Activated CD8-positive, alpha-beta memory T cell treated with anti-CD3 and anti-CD28 coated beads, Interleukin-2, amount 10 ng/mL, durations not matched to agents 7 days and 5 days (primary cell): Measurements from ENCODE around the gene ENTPD2. TPM values are rescaled to one million over a fixed set of nuclear protein-coding genes. Genes with fewer than 3 reads are reported as not detected.

Experiments used
- ATAC-seq: fragments of 150-1000 bp; cut with Tn5 transposase; one replicate; pipeline ENCODE4 v1.10.0; 2021; ENCODE audit warnings: moderate library complexity
- CTCF ChIA-PET: fragments of 350-600 bp; sonication (Branson Sonifier 250); formaldehyde crosslinking; loops from one replicate; lab custom pipeline; 2021; ENCODE audit warnings: antibody characterized with exemption; lab: Charles Lee
- DNase-seq: peaks from one replicate; pipeline ENCODE4 v3.0.0-alpha.2; 2020
- H3K27ac Mint-ChIP-seq: one replicate; pipeline ENCODE4 v1.8.0; 2021; ENCODE audit warnings: mild to moderate bottlenecking, mixed read lengths
- H3K27me3 Mint-ChIP-seq: one replicate; pipeline ENCODE4 v1.8.0; 2021; ENCODE audit warnings: mixed read lengths
- H3K36me3 Mint-ChIP-seq: one replicate; pipeline ENCODE4 v1.8.0; 2021; ENCODE audit warnings: mild to moderate bottlenecking, mixed read lengths
- H3K4me1 Mint-ChIP-seq: one replicate; pipeline ENCODE4 v1.8.0; 2021; ENCODE audit warnings: mixed read lengths
- H3K4me3 Mint-ChIP-seq: one replicate; pipeline ENCODE4 v1.8.0; 2021; ENCODE audit warnings: mild to moderate bottlenecking, moderate library complexity, mixed read lengths
- H3K9me3 Mint-ChIP-seq: one replicate; pipeline ENCODE4 v1.8.0; 2022; ENCODE audit warnings: low read depth, mixed read lengths
- total RNA-seq, 2 experiments: library from RNA; stranded (reverse); gene quantifications; one replicate each; pipeline ENCODE4 v1.2.3, GENCODE V29; 2021

Gene ENTPD2
- total RNA-seq, 2 experiments from 2014 or later, result not detected

GRCh38 chr9:137016436-137016835 is 37.4 kb downstream of the ENTPD2 start:
- DNase-seq (no peak), ATAC-seq (no peak)
- Mint-ChIP-seq H3K4me3 (no peak overlapping the region), H3K4me1 (peaks cover 2% of the 10 kb centered on the region), H3K9me3 (no peaks in the 10 kb centered on the region), H3K36me3 (peaks cover 1% of the 10 kb centered on the region), H3K27ac (no peak overlapping the region), H3K27me3 (no peaks in the 10 kb centered on the region)
- CTCF ChIA-PET, result interaction anchor here (2.6 kb wide), 1 partner anchor 12 kb away, joined by 8 read pairs; the partner anchor contains the start of gene ABCA2

DNA sequence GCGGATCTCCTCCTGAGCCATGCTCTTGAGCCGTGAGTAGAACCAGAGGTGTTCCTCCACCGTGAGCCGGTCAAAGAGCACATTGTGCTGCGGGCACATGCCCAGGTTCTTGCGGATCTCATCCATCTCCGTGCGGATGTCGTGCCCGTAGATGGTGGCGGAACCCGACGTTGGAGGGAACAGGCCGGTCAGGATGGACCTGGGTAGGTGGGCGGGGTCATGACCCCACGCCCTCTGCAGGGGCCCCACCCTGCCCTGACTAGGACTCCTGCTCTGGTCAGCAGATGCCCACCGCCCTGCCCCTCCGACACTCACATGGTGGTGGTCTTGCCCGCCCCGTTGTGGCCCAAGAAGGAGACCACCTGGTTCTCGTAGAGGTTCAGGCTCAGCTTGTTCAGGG is 37.9 kb downstream of the ENTPD2 start:
- CTCF ChIA-PET, result interaction anchor here (2.6 kb wide), 1 partner anchor 13 kb away, joined by 8 read pairs; the partner anchor contains the start of gene ABCA2
- H3K27me3 Mint-ChIP-seq, result no peaks in the 10 kb centered on the region
- DNase-seq (no peak), ATAC-seq (no peak)
- peaks cover 2% of the 10 kb centered on the region for H3K4me1 Mint-ChIP-seq
- H3K9me3 Mint-ChIP-seq, result no peaks in the 10 kb centered on the region
- H3K27ac Mint-ChIP-seq, result no peak overlapping the region
- H3K36me3 Mint-ChIP-seq, result peaks cover 1% of the 10 kb centered on the region
- H3K4me3 Mint-ChIP-seq, result no peak overlapping the region

- H3K9me3 Mint-ChIP-seq, result no peaks in the 10 kb centered on the region
- DNase-seq, result no peak
- ATAC-seq, result no peak
- no peak overlapping the region for H3K4me3 Mint-ChIP-seq
- H3K27me3 Mint-ChIP-seq, result no peaks in the 10 kb centered on the region
- H3K27ac Mint-ChIP-seq, result no peak overlapping the region
- H3K4me1 Mint-ChIP-seq, result peaks cover 2% of the 10 kb centered on the region
- peaks cover 1% of the 10 kb centered on the region for H3K36me3 Mint-ChIP-seq
- CTCF ChIA-PET, result interaction anchor here (2.6 kb wide), 1 partner anchor 13 kb away, joined by 8 read pairs; the partner anchor contains the start of gene ABCA2
These were observed 38.3 kb downstream of the ENTPD2 start for GRCh38 chr9:137015540-137015930.

- peaks cover 1% of the 10 kb centered on the region for H3K36me3 Mint-ChIP-seq
- no peak overlapping the region for H3K27ac Mint-ChIP-seq
- H3K4me3 Mint-ChIP-seq, result no peak overlapping the region
- H3K9me3 Mint-ChIP-seq, result no peaks in the 10 kb centered on the region
- no peaks in the 10 kb centered on the region for H3K27me3 Mint-ChIP-seq
- ATAC-seq (no peak), DNase-seq (no peak)
- CTCF ChIA-PET, result interaction anchor here (1.0 to 2.6 kb wide), 2 partner anchors 14 to 22 kb away, joined by 3 to 8 read pairs; partner anchors contain the start of gene ABCA2
- peaks cover 3% of the 10 kb centered on the region for H3K4me1 Mint-ChIP-seq
These were observed 38.9 kb downstream of the ENTPD2 start for GRCh38 chr9:137014776-137015539.

- Mint-ChIP-seq H3K9me3 (no peaks in the 10 kb centered on the region), H3K27ac (no peak overlapping the region), H3K27me3 (no peaks in the 10 kb centered on the region), H3K36me3 (peaks cover 1% of the 10 kb centered on the region), H3K4me1 (peaks cover 3% of the 10 kb centered on the region), H3K4me3 (no peak overlapping the region)
- ATAC-seq (no peak), DNase-seq (no peak)
- CTCF ChIA-PET, result interaction anchor here (0.7 to 2.6 kb wide), 3 partner anchors 14 to 32 kb away, joined by 3 to 8 read pairs (median 3); partner anchors contain the start of gene ABCA2
These were observed 39.7 kb downstream of the ENTPD2 start for GRCh38 chr9:137014166-137014565.

- Mint-ChIP-seq H3K27me3 (no peaks in the 10 kb centered on the region), H3K9me3 (no peaks in the 10 kb centered on the region), H3K4me1 (peaks cover 2% of the 10 kb centered on the region), H3K36me3 (peaks cover 1% of the 10 kb centered on the region), H3K4me3 (no peak overlapping the region), H3K27ac (no peak overlapping the region)
- no peak for DNase-seq
- no peak for ATAC-seq
- CTCF ChIA-PET, result interaction anchor here (0.7 kb wide), 1 partner anchor 33 kb away, joined by 3 read pairs; no protein-coding TSS in a partner anchor
These were observed 40.3 kb downstream of the ENTPD2 start for GRCh38 chr9:137013571-137013940.

GRCh38 chr9:137012694-137013570 is 40.9 kb downstream of the ENTPD2 start:
- CTCF ChIA-PET, result no interaction called here
- Mint-ChIP-seq H3K27me3 (no peaks in the 10 kb centered on the region), H3K36me3 (peaks cover 1% of the 10 kb centered on the region), H3K27ac (no peak overlapping the region), H3K4me1 (peaks cover 1% of the 10 kb centered on the region), H3K9me3 (no peaks in the 10 kb centered on the region), H3K4me3 (no peak overlapping the region)
- no peak for DNase-seq
- no peak for ATAC-seq

DNA sequence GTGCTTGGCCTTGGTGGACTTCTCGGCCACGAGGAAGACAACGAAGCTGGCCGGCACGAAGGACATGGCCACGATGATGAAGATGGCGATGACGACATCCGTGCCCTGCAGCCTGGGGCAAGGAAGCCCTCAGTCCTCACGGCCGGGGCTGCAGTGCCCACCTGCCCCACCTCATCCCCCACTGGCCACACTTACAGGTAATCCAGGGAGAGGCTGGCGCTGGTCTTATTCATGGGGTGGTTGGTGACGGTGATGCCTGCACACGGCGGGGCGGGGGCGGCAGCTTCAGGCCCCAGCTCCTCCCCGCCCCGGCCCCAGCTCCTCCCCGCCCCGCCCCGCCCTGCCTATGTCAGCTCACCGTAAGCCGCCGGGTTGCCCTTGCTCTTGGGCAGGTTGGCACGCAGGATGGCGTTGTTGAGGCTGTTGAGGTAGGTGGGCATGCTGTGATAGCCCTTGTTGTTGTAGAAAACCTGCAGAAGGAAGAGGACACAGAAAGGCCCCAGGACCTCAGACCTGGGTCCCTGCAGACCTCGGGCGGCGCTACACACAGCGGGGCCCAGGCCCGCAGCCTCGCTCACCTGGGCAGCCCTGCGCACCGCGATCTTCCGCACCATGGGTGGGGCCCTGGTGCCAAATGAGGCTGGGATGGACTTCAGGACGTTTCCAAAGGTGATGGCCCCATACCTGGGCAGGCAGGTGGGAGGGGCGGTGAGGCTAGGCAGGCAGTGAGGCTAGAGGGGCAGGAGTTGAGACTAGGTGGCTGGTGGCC is 41.8 kb downstream of the ENTPD2 start:
- CTCF ChIA-PET, result interaction anchor here (0.9 to 1.1 kb wide), 2 partner anchors 23 to 64 kb away, joined by 3 read pairs; no protein-coding TSS in a partner anchor
- H3K4me1 Mint-ChIP-seq, result peaks cover 1% of the 10 kb centered on the region
- H3K9me3 Mint-ChIP-seq, result no peaks in the 10 kb centered on the region
- H3K27me3 Mint-ChIP-seq, result no peaks in the 10 kb centered on the region
- no peak overlapping the region for H3K27ac Mint-ChIP-seq
- H3K36me3 Mint-ChIP-seq, result peaks cover 1% of the 10 kb centered on the region
- DNase-seq (no peak), ATAC-seq (no peak)
- no peak overlapping the region for H3K4me3 Mint-ChIP-seq

GRCh38 chr9:137011156-137011555 is 42.7 kb downstream of the ENTPD2 start:
- CTCF ChIA-PET, result interaction anchor here (0.9 to 1.1 kb wide), 2 partner anchors 24 to 63 kb away, joined by 3 read pairs; no protein-coding TSS in a partner anchor
- Mint-ChIP-seq H3K36me3 (peaks cover 1% of the 10 kb centered on the region), H3K27ac (no peak overlapping the region), H3K4me3 (no peak overlapping the region), H3K27me3 (no peaks in the 10 kb centered on the region), H3K9me3 (no peaks in the 10 kb centered on the region), H3K4me1 (peaks cover 8% of the 10 kb centered on the region)
- DNase-seq (no peak), ATAC-seq (no peak)

DNA sequence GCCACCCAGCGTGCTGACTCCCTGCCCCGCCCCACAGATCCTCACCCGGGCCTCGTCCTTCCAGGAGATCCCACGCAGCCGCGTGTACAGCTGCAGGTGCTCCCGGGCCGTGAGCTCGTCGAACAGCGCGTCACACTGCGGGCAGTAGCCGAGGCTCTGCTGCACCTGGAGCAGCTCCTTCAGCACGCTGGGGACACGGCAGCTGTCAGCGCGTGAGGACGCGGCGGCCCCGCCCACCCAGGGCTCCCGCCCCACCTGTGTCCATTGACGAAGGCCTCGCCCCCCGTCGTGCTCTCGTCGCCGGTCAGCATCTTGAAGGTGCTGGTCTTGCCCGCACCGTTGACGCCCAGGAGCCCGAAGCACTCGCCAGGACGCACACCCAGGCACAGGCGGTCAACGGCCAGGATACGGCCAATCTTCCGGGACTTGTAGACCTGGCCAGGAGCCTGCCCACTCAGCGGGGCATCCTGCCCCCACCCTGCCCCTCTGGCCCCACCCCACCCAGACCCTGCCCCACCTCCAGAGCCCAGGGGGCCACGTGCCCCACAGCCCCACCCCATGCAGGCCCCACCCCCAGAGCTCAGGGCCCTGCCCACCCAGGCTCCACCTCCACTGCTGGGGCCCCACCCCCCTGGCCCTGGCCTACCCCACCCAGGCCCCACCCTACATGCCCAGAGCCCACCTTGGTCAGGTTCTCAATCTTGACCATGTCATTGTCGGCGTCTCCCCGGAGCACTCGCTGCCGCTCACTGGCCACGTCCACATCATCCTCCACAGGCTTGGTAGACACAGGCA is 43.7 kb downstream of the ENTPD2 start:
- no peaks in the 10 kb centered on the region for H3K9me3 Mint-ChIP-seq
- H3K27me3 Mint-ChIP-seq, result no peaks in the 10 kb centered on the region
- no peak overlapping the region for H3K4me3 Mint-ChIP-seq
- H3K27ac Mint-ChIP-seq, result no peak overlapping the region
- no peaks in the 10 kb centered on the region for H3K36me3 Mint-ChIP-seq
- CTCF ChIA-PET, result no interaction called here
- H3K4me1 Mint-ChIP-seq, result peaks cover 16% of the 10 kb centered on the region
- DNase-seq (no peak), ATAC-seq (no peak)

DNA sequence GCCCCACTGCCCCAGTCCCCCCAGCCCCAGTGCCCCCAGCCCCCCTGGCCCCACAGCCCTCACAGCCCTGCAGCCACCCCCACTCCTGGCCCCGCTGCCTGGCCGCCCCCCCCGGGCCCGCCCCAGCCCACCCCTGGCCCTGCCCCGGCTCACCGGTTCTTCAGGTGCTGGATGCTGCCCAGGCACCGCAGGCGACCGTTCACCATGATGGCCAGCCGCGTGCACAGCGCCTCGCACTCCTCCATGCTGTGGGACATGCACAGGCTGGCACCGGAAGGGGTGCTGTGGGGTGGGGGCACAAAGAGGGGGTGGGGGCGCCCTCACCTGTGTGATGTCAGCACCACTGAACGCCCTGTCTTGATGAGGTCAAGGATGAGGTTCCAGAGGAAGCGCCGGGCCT is 44.6 kb downstream of the ENTPD2 start:
- peaks cover 25% of the 10 kb centered on the region for H3K4me1 Mint-ChIP-seq
- no peak for ATAC-seq
- H3K4me3 Mint-ChIP-seq, result no peak overlapping the region
- H3K9me3 Mint-ChIP-seq, result no peaks in the 10 kb centered on the region
- no peaks in the 10 kb centered on the region for H3K27me3 Mint-ChIP-seq
- CTCF ChIA-PET, result interaction anchor here (14.3 kb wide), 1 partner anchor 22 kb away, joined by 234 read pairs; the partner anchor contains the start of genes ABCA2 and FUT7
- H3K36me3 Mint-ChIP-seq, result no peaks in the 10 kb centered on the region
- DNase-seq, result no peak
- no peak overlapping the region for H3K27ac Mint-ChIP-seq

GRCh38 chr9:137008312-137008711 is 45.5 kb downstream of the ENTPD2 start:
- no peak for DNase-seq
- ATAC-seq, result no peak
- Mint-ChIP-seq H3K36me3 (no peaks in the 10 kb centered on the region), H3K27ac (no peak overlapping the region), H3K27me3 (no peaks in the 10 kb centered on the region), H3K9me3 (no peaks in the 10 kb centered on the region), H3K4me1 (peaks cover 25% of the 10 kb centered on the region), H3K4me3 (no peak overlapping the region)
- CTCF ChIA-PET, result interaction anchor here (1.6 to 14.3 kb wide), 2 partner anchors 11 to 23 kb away, joined by 3 to 234 read pairs; partner anchors contain the start of genes ABCA2 and FUT7
